Heart right ventricle (tissue), 16 donors: ENCODE measurements around the gene DCST1. TPM values are rescaled to one million over a fixed set of nuclear protein-coding genes. Genes with fewer than 3 reads are reported as not detected.

Source experiments
- ATAC-seq, 8 donors: fragments of 200-7000 bp; cut with Tn5 transposase; one replicate each; pipeline ENCODE4 v1.9.1; 2020; ENCODE audit warnings: mild to moderate bottlenecking in 8 of 8, moderate library complexity in 8 of 8, moderate number of reproducible peaks in 1 of 8
- DNase-seq, 2 donors: peaks; one replicate each; pipeline ENCODE4 v3.0.0-alpha.2; 2020
- H3K27ac ChIP-seq, 10 donors: fragments of 200-600 bp; sonication (generic) in 2 of 10; one replicate each; pipeline versions ENCODE4 v1.5.0 to v1.8.0; 2020 to 2022; ENCODE audit warnings: mild to moderate bottlenecking in 3 of 10
- H3K27me3 ChIP-seq, 7 donors: fragments of 200-600 bp; one replicate each; pipeline ENCODE4 v1.8.0; 2021 to 2022; ENCODE audit warnings: mild to moderate bottlenecking in 2 of 7
- H3K36me3 ChIP-seq, 9 donors: fragments of 200-600 bp; sonication (generic) in 1 of 9; one replicate each; pipeline versions ENCODE4 v1.5.0 to v1.8.0; 2020 to 2022; ENCODE audit warnings: mild to moderate bottlenecking in 2 of 9
- H3K4me1 ChIP-seq, 9 donors: fragments of 200-600 bp; sonication (generic) in 1 of 9; one replicate each; pipeline versions ENCODE4 v1.5.0 to v1.8.0; 2020 to 2022; ENCODE audit warnings: mild to moderate bottlenecking in 4 of 9
- H3K4me3 ChIP-seq, 10 donors: fragments of 200-600 bp; sonication (generic) in 2 of 10; one replicate each; pipeline versions ENCODE4 v1.5.0 to v1.8.0; 2020 to 2022; ENCODE audit warnings: mild to moderate bottlenecking in 7 of 10, moderate library complexity in 2 of 10
- H3K9me3 ChIP-seq, 11 donors: fragments of 200-600 bp in 10 of 11; sonication (generic) in 2 of 11; one replicate each; pipeline versions ENCODE4 v1.5.0 to v1.8.0; 2013 to 2022; ENCODE audit warnings: mild to moderate bottlenecking in 2 of 11, control low read depth in 1 of 11, moderate library complexity in 1 of 11
- WGBS, 2 donors: extraction: QIAGEN DNeasy Blood & Tissue Kit; methylation state at CpG; one replicate each; pipeline ENCODE4 v1.1.7; 2013; ENCODE audit warnings: inconsistent platforms in 1 of 2; 5-methylcytosine and 5-hydroxymethylcytosine counted together
- intact Hi-C, 10 donors: fragments of 100-400 bp; cut with DNase I; formaldehyde crosslinking; loops; one replicate each; pipeline versions ENCODE4 v1.11.1 to v1.14.2; 2022
- polyA plus RNA-seq, 2 donors: library from polyadenylated mRNA; stranded (reverse); fragments of 200-250 nt; gene quantifications; one replicate each; pipeline ENCODE4 v1.2.3, GENCODE V29; 2013
- total RNA-seq, 10 donors: library from RNA; stranded (reverse); fragmentation: NEBNext Ultra II Directional in 3 of 10; extraction: Animal tissue kit (Norgen Biotek cat#: 25700) in 3 of 10; gene quantifications; one replicate each; pipeline versions ENCODE4 v1.2.1 to v1.2.4, GENCODE V29; 2021 to 2023
- TF ChIP-seq, protein P1 (sequence below), 9 donors: fragments of 200-600 bp; sonication (generic) in 2 of 9; IDR thresholded peaks; one replicate each; pipeline versions ENCODE4 v1.5.0 to v1.8.0; 2021 to 2022; ENCODE audit warnings: antibody characterized with exemption in 9 of 9, mild to moderate bottlenecking in 5 of 9, moderate library complexity in 1 of 9
- donor health status: Arrhythmogenic right ventricular cardiomyopathy.
- donor health status: ischemic (EF 13 %, LVEDD 7.1; RV severe dilation, severe dysfunction).
- donor health status: healthy with polysubstance abuse.
- donor health status: DM: no; HTN: yes; CAD: no.
- donor health status: DM: no; HTN: no; CAD: no.
- donor health status: ischemic (EF 25% LVEDD 6.9; RV normal size, moderate dysfunction).
- donor health status: ischemic (EF 25% LVEDD 5.7; RV mildly dilated, moderate dysfunction).
- donor health status: healthy.
- donor health status: DM: yes; HTN: yes; CAD: no.
- donor health status: Ischemic cardiomyopathy.
- donor health status: ischemic (EF 35%, LVEDD 5.7; RV mildly dilated, moderate dysfunction).
- donor health status: nonischemic (EF 11% LVEDD 7.7; RV severe dilation, severe dysfunction).
- donor health status: DM: yes; HTN: yes; CAD: no.
- donor health status: PGD.
- donor health status: ischemic (EF 29% LVEDD 5.4; RV normal size, mild dysfunction).
- donor health status: nonischemic (EF 23%, LVEDD 6.1; RV moderate dilation, normal function).

Gene DCST1
- total and polyA plus RNA-seq, 12 donors: 0.29 TPM; not detected in 11

DNA sequence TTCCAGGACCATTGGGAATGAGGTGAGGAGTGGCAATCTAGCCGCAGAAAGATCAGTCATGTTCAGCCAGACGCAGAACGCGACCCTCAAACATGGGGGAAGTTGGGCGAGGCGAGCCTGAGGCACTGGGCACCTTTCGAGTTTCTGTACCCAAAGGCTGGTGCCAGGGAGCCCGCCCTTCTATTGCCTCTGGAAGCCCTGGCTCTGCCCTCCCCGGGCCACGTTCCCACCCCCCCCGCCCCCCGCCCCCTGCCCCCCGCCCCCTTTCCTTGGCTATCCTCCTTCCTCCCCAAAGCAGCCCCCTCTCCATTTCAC is 33.3 kb upstream of the DCST1 start:
- intact Hi-C loops: loop anchor here in 5 of 10 donors (2.0 to 10.0 kb wide), 4 partner anchors 26 to 64 kb away; partner anchors contain the start of genes CKS1B (in 3 of the 5), ADAM15 (in 1 of the 5), EFNA4 (in 1 of the 5) and PYGO2 (in 1 of the 5)
- Histone ChIP-seq H3K36me3 (no peaks in the 10 kb centered on the region), H3K27ac (peak overlapping the region; percentile 80 to 98 (median 95)), H3K4me3 (peak overlapping the region; percentile 50 to 97 (median 91)), H3K27me3 (no peaks in the 10 kb centered on the region), H3K9me3 (no peaks in the 10 kb centered on the region), H3K4me1 (peaks cover 19 to 63% (median 35%) of the 10 kb centered on the region in 9 donors)
- TF ChIP-seq, protein P1, sequence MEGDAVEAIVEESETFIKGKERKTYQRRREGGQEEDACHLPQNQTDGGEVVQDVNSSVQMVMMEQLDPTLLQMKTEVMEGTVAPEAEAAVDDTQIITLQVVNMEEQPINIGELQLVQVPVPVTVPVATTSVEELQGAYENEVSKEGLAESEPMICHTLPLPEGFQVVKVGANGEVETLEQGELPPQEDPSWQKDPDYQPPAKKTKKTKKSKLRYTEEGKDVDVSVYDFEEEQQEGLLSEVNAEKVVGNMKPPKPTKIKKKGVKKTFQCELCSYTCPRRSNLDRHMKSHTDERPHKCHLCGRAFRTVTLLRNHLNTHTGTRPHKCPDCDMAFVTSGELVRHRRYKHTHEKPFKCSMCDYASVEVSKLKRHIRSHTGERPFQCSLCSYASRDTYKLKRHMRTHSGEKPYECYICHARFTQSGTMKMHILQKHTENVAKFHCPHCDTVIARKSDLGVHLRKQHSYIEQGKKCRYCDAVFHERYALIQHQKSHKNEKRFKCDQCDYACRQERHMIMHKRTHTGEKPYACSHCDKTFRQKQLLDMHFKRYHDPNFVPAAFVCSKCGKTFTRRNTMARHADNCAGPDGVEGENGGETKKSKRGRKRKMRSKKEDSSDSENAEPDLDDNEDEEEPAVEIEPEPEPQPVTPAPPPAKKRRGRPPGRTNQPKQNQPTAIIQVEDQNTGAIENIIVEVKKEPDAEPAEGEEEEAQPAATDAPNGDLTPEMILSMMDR (IDR thresholded peaks at IDR 0.05): no peak
- WGBS, 2 donors: 0 to 3% methylated on average over 10 to 12 of the region's 13 CpGs
- ATAC-seq (peak in 1 of 8 donors; percentile 0), DNase-seq (no peak)

- DNase-seq (peak; percentile 87 to 90), ATAC-seq (peak; percentile 59 to 76 (median 64))
- TF ChIP-seq, protein P1 (IDR thresholded peaks at IDR 0.05): peak in 2 of 9 donors; percentile 7 to 22
- intact Hi-C loops: loop anchor here in 5 of 10 donors (1.0 to 10.0 kb wide), 5 partner anchors 16 to 64 kb away; partner anchors contain the start of genes CKS1B (in 3 of the 5), ADAM15 (in 1 of the 5), EFNA4 (in 1 of the 5) and PYGO2 (in 1 of the 5)
- Histone ChIP-seq H3K27me3 (no peaks in the 10 kb centered on the region), H3K9me3 (no peaks in the 10 kb centered on the region), H3K4me1 (peaks cover 21 to 63% (median 40%) of the 10 kb centered on the region in 9 donors), H3K4me3 (peak overlapping the region; percentile 50 to 97 (median 91)), H3K36me3 (no peaks in the 10 kb centered on the region), H3K27ac (peak overlapping the region; percentile 80 to 98 (median 95))
- 0% methylated on average over 42 to 43 of the region's 43 CpGs for WGBS, 2 donors
Observed at GRCh38 chr1:155000726-155001424, 32.7 kb upstream of the DCST1 start.

DNA sequence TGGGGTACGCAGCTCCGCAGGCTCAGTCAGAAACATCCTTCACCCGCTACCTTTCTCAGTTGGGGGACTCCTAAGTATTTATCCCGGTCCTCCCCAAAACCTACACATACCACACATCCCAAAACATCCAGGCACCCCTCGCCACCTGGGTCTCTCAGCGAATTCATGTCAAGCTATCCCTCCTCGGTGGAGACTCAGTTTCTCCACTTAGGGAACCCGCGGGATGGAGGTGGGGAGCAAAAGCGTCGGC is 32.3 kb upstream of the DCST1 start:
- Histone ChIP-seq H3K27me3 (no peaks in the 10 kb centered on the region), H3K36me3 (no peaks in the 10 kb centered on the region), H3K9me3 (no peaks in the 10 kb centered on the region), H3K4me1 (peaks cover 25 to 64% (median 45%) of the 10 kb centered on the region in 9 donors), H3K27ac (peak overlapping the region; percentile 80 to 98 (median 95)), H3K4me3 (peak overlapping the region; percentile 50 to 97 (median 91))
- intact Hi-C loops: loop anchor here in 5 of 10 donors (1.0 to 10.0 kb wide), 5 partner anchors 16 to 63 kb away; partner anchors contain the start of genes CKS1B (in 3 of the 5), ADAM15 (in 1 of the 5), EFNA4 (in 1 of the 5) and PYGO2 (in 1 of the 5)
- ATAC-seq (no peak), DNase-seq (no peak)
- TF ChIP-seq, protein P1 (IDR thresholded peaks at IDR 0.05): no peak
- 1% methylated on average over 11 of the region's 11 CpGs for WGBS, 2 donors

GRCh38 chr1:155001675-155002463 is 31.8 kb upstream of the DCST1 start:
- Histone ChIP-seq H3K36me3 (no peaks in the 10 kb centered on the region), H3K27ac (peak overlapping the region; percentile 80 to 98 (median 95)), H3K4me3 (peak overlapping the region; percentile 50 to 97 (median 91)), H3K9me3 (no peaks in the 10 kb centered on the region), H3K27me3 (no peaks in the 10 kb centered on the region), H3K4me1 (peaks cover 28 to 70% (median 50%) of the 10 kb centered on the region in 9 donors)
- intact Hi-C loops: loop anchor here in 5 of 10 donors (1.0 to 10.0 kb wide), 5 partner anchors 15 to 63 kb away; partner anchors contain the start of genes CKS1B (in 3 of the 5), ADAM15 (in 1 of the 5), EFNA4 (in 1 of the 5) and PYGO2 (in 1 of the 5)
- WGBS, 2 donors: 1 to 2% methylated on average over 37 to 38 of the region's 38 CpGs
- TF ChIP-seq, protein P1 (IDR thresholded peaks at IDR 0.05): peak in 7 of 9 donors; percentile 14 to 64 (median 49)
- DNase-seq (peak; percentile 100), ATAC-seq (peak; percentile 80 to 92 (median 86))
